ENCODE measurements around the gene WASL.

Gene WASL

GRCh38 chr7:123710683-123711082 is 38.1 kb downstream of the WASL start:
- DNase-seq (ENCODE audit: low spot score in 2 of 2) (no peak), ATAC-seq (no peak)
- H3K27ac Mint-ChIP-seq, result peak overlapping the region; percentile 88
- H3K4me1 Mint-ChIP-seq, result peaks cover 51% of the 10 kb centered on the region
- H3K9me3 Mint-ChIP-seq, result no peaks in the 10 kb centered on the region
- peak overlapping the region; percentile 55 for H3K4me3 Mint-ChIP-seq
- peaks cover 36% of the 10 kb centered on the region for H3K36me3 Mint-ChIP-seq

DNA sequence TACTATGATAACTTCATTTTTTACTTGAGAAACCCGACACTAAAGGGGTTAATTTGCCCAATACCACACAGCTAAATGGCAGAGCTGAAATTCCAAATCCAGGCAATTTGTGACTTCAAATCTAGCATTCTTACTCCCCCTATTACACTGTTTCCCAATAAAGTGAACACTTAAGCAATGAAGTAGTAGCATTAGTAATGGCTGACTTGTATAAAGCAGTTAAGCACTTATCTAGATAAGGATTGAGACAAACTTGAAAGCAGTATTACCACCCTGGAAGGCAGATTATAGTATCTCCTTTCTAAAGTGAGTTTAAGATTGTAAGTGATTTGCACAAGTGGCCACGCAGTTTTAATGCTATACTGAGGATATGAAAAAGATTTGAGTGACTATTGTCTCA is 39.3 kb downstream of the WASL start:
- Mint-ChIP-seq H3K4me3 (no peak overlapping the region), H3K27ac (no peak overlapping the region), H3K4me1 (peaks cover 40% of the 10 kb centered on the region), H3K9me3 (no peaks in the 10 kb centered on the region), H3K36me3 (peaks cover 48% of the 10 kb centered on the region)
- ATAC-seq (no peak), DNase-seq (ENCODE audit: low spot score in 2 of 2) (no peak)

DNA sequence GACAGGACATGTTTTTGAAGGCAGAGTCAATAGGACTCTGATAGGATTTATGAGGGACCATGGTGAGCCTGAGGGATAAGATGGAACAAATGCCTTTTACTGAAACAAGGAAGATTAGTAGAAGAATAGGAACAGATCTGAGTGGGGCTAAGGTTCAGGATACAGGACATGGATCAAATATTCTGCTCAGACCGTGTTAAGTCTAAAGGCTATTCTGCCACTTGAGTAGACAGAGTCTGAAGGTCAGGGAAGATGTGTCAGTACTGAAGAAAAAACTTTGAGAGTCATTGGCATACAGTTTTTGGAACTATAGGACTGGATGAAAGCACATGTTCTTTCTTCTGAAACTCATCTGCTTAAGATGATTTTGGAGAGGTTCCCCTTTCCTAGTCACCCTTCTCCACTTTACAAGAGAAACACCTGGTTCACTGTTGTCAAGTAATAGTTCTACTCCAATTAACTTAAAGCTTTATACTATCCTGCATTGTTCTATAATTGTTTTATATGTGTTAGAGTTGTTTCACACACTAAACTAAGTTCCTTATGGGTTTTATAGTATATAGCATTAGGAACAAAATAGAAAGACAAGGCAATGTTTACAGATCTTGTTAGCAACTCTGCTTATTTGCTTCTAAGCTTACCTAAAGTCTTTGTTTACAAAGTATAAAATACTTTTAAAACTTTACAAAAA is 43.4 kb downstream of the WASL start:
- no peak overlapping the region for H3K4me3 Mint-ChIP-seq
- H3K27ac Mint-ChIP-seq, result peak overlapping the region; percentile 6
- no peak for ATAC-seq
- H3K4me1 Mint-ChIP-seq, result no peaks in the 10 kb centered on the region
- no peak for DNase-seq (ENCODE audit: low spot score in 2 of 2)
- peaks cover 80% of the 10 kb centered on the region for H3K36me3 Mint-ChIP-seq
- H3K9me3 Mint-ChIP-seq, result no peaks in the 10 kb centered on the region

- no peak for ATAC-seq
- peaks cover 84% of the 10 kb centered on the region for H3K36me3 Mint-ChIP-seq
- H3K4me1 Mint-ChIP-seq, result no peaks in the 10 kb centered on the region
- DNase-seq (ENCODE audit: low spot score in 2 of 2), result no peak
- no peaks in the 10 kb centered on the region for H3K9me3 Mint-ChIP-seq
- H3K27ac Mint-ChIP-seq, result no peak overlapping the region
- H3K4me3 Mint-ChIP-seq, result no peak overlapping the region
Observed at GRCh38 chr7:123695944-123696677, 52.7 kb downstream of the WASL start.

- ATAC-seq, result no peak
- Mint-ChIP-seq H3K9me3 (no peaks in the 10 kb centered on the region), H3K36me3 (peaks cover 91% of the 10 kb centered on the region)
Observed at GRCh38 chr7:123692471-123692877, 56.3 kb downstream of the WASL start.

GRCh38 chr7:123690550-123690949 is 58.3 kb downstream of the WASL start:
- Mint-ChIP-seq H3K4me1 (no peaks in the 10 kb centered on the region), H3K36me3 (peaks cover 93% of the 10 kb centered on the region), H3K27ac (no peak overlapping the region), H3K4me3 (no peak overlapping the region), H3K9me3 (no peaks in the 10 kb centered on the region)
- DNase-seq (ENCODE audit: low spot score in 2 of 2), result no peak
- ATAC-seq, result no peak

More at GRCh38 chr7:123692471-123692877, 56.3 kb downstream of the WASL start:
- Mint-ChIP-seq H3K4me3 (no peak overlapping the region), H3K4me1 (no peaks in the 10 kb centered on the region), H3K27ac (no peak overlapping the region)
- no peak for DNase-seq (ENCODE audit: low spot score in 2 of 2)

- no peak overlapping the region for H3K27ac Mint-ChIP-seq
- DNase-seq (ENCODE audit: low spot score in 2 of 2), result no peak
- no peak overlapping the region for H3K4me3 Mint-ChIP-seq
- ATAC-seq, result no peak
- H3K36me3 Mint-ChIP-seq, result peaks cover 93% of the 10 kb centered on the region
- H3K9me3 Mint-ChIP-seq, result no peaks in the 10 kb centered on the region
- no peaks in the 10 kb centered on the region for H3K4me1 Mint-ChIP-seq
Observed at GRCh38 chr7:123689250-123689649, 59.6 kb downstream of the WASL start.

DNA sequence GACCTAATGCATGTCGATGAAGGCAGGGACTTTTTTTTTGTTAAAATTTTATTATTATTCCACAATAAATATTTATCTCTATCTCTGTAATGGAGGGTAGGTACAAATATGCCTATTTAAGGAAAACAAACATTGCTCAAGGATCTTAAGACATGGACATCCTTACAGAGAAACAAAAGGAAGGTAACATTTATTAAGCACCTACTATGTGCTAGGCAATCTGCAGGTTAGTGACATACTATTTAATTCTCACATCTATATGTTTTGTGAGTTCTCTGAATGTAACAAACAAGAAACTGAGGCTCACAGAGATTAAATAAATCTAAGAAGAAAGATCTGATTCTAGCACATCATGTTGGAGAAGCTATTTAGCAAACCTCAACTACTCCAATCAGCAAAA is 61.1 kb downstream of the WASL start:
- Mint-ChIP-seq H3K27ac (no peak overlapping the region), H3K9me3 (no peaks in the 10 kb centered on the region), H3K4me1 (no peaks in the 10 kb centered on the region), H3K4me3 (no peak overlapping the region), H3K36me3 (peaks cover 89% of the 10 kb centered on the region)
- DNase-seq (ENCODE audit: low spot score in 2 of 2) (no peak), ATAC-seq (no peak)

DNA sequence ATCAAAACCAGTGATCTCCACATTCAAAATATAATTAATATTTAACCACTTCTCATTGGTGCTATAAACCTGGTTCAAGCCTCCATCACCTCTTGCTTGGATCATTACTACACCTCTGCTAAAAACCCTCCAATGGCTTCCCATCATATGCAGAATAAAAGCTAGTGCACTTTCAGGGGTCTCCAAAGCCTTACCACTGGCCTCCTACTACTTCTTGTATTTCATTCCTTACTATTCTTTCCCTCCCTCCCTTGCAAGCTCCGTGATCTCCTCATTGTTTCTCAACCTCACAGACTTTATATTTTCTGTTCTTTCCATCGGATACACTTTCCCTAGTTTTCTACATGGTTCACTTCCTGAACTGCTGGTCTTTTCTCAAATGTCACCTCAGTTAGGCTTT is 61.6 kb downstream of the WASL start:
- H3K4me3 Mint-ChIP-seq, result no peak overlapping the region
- ATAC-seq (no peak), DNase-seq (ENCODE audit: low spot score in 2 of 2) (no peak)
- H3K36me3 Mint-ChIP-seq, result peaks cover 88% of the 10 kb centered on the region
- no peaks in the 10 kb centered on the region for H3K9me3 Mint-ChIP-seq
- peak overlapping the region; percentile 0 for H3K27ac Mint-ChIP-seq
- H3K4me1 Mint-ChIP-seq, result no peaks in the 10 kb centered on the region

GRCh38 chr7:123682690-123683089 is 66.1 kb downstream of the WASL start:
- Mint-ChIP-seq H3K27ac (no peak overlapping the region), H3K36me3 (peaks cover 62% of the 10 kb centered on the region), H3K4me1 (no peaks in the 10 kb centered on the region), H3K9me3 (no peaks in the 10 kb centered on the region), H3K4me3 (no peak overlapping the region)
- peak; percentile 49 for ATAC-seq
- no peak for DNase-seq (ENCODE audit: low spot score in 2 of 2)

GRCh38 chr7:123681561-123681960 is 67.2 kb downstream of the WASL start:
- Mint-ChIP-seq H3K4me3 (no peak overlapping the region), H3K36me3 (peaks cover 50% of the 10 kb centered on the region), H3K27ac (no peak overlapping the region), H3K4me1 (no peaks in the 10 kb centered on the region), H3K9me3 (no peaks in the 10 kb centered on the region)
- ATAC-seq (no peak), DNase-seq (ENCODE audit: low spot score in 2 of 2) (no peak)

DNA sequence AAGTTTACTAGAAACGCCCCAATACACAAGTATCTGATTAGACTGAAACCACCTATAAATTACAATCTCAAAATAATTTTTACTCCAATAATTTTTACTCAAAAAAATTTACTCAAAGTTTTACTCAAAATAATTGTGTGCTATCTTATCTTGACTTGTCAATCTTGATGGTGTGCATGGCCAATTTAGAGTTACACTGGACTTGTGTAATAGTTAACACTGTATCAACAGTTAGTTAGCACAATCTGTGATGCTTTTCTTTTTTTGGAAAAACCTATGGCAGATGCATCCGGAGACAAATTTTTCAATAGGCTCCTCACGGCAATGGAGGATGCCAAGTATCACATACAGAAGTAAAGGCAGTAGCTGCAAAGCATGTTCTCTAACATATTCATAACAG is 68.2 kb downstream of the WASL start:
- H3K4me1 Mint-ChIP-seq, result no peaks in the 10 kb centered on the region
- DNase-seq (ENCODE audit: low spot score in 2 of 2), result no peak
- no peaks in the 10 kb centered on the region for H3K9me3 Mint-ChIP-seq
- no peak overlapping the region for H3K27ac Mint-ChIP-seq
- peaks cover 45% of the 10 kb centered on the region for H3K36me3 Mint-ChIP-seq
- H3K4me3 Mint-ChIP-seq, result no peak overlapping the region
- ATAC-seq, result no peak

- no peaks in the 10 kb centered on the region for H3K9me3 Mint-ChIP-seq
- peaks cover 36% of the 10 kb centered on the region for H3K36me3 Mint-ChIP-seq
- H3K27ac Mint-ChIP-seq, result no peak overlapping the region
- H3K4me1 Mint-ChIP-seq, result no peaks in the 10 kb centered on the region
- ATAC-seq, result no peak
- DNase-seq (ENCODE audit: low spot score in 2 of 2), result no peak
- no peak overlapping the region for H3K4me3 Mint-ChIP-seq
Observed at GRCh38 chr7:123679614-123680013, 69.2 kb downstream of the WASL start.

DNA sequence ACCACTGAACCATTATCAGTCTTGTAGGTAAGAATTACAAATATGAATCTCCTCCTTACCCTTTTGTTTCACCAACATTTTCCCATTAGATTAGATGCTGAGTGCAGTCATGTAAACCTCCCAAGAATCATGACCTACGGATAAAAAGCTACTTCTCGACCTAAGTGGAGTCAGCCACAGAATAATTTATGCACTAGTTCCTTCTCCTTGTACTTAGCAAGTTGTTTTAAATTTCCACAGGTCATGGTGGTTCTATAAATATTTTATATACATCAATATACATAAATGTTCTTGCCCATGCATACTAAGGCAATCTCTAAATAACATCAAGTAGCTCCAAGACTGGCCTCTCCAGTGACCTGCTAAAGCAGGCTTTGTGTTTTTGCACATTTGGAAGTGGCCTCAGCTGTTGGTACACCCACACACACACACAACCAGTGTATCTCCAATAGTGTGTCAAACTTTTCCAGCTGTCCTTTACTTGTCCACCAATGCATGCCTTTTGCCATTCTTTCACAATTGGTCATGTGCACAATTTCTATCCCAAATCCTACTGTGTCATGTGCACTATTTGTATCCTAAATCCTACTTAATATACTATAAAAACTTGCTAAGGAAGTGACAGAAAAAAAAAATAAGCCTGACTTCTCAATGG is 71.6 kb downstream of the WASL start:
- no peak for DNase-seq (ENCODE audit: low spot score in 2 of 2)
- Mint-ChIP-seq H3K36me3 (peaks cover 23% of the 10 kb centered on the region), H3K9me3 (no peaks in the 10 kb centered on the region), H3K4me3 (no peak overlapping the region), H3K4me1 (no peaks in the 10 kb centered on the region), H3K27ac (no peak overlapping the region)
- no peak for ATAC-seq

DNA sequence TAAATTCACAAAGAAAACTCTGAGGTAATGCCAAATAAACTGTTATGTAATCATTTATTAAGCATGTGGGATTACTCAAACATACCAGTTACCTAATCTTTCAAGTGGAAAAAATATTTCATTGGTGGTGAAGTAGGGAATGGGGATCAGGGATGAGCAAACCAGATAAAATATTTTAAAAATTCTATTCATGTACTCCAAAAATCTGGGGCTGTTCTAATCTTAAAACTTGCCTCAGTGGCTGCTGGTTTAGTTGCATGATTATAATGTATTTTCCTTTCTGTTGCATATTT is 73.7 kb downstream of the WASL start:
- Mint-ChIP-seq H3K4me1 (no peaks in the 10 kb centered on the region), H3K4me3 (no peak overlapping the region), H3K9me3 (no peaks in the 10 kb centered on the region), H3K36me3 (peaks cover 6% of the 10 kb centered on the region), H3K27ac (no peak overlapping the region)
- ATAC-seq (no peak), DNase-seq (ENCODE audit: low spot score in 2 of 2) (no peak)
